Gastroesophageal sphincter (tissue), 4 donors: Measurements from ENCODE around the gene ZNF750. TPM values are rescaled to one million over a fixed set of nuclear protein-coding genes. Genes with fewer than 3 reads are reported as not detected.

Source experiments
- ATAC-seq: fragments of 150-250 bp; one replicate; pipeline ENCODE4 v1.9.1; 2016; ENCODE audit warnings: mild to moderate bottlenecking, moderate library complexity
- H3K27ac ChIP-seq, 4 donors: fragments of 200-600 bp; sonication (generic) in 3 of 4; 1 replicate in 3 of 4; 2 replicates in 1 of 4; pipeline ENCODE4 v1.5.1; 2016 to 2019
- H3K27me3 ChIP-seq: fragments of 200-600 bp; sonication (generic); one replicate; pipeline ENCODE4 v1.5.1; 2019
- H3K36me3 ChIP-seq, 2 donors: fragments of 200-600 bp; sonication (generic); one replicate each; pipeline ENCODE4 v1.5.1; 2019; ENCODE audit warnings: control low read depth in 1 of 2
- H3K4me1 ChIP-seq, 3 donors: fragments of 200-600 bp; sonication (generic); 1 replicate in 2 of 3; 2 replicates in 1 of 3; pipeline ENCODE4 v1.5.1; 2016 to 2019; ENCODE audit warnings: control low read depth in 2 of 3
- H3K4me3 ChIP-seq, 2 donors: fragments of 200-600 bp; sonication (generic); one replicate each; pipeline ENCODE4 v1.5.1; 2019; ENCODE audit warnings: mild to moderate bottlenecking in 1 of 2, moderate library complexity in 1 of 2
- H3K9me3 ChIP-seq, 3 donors: fragments of 200-600 bp; sonication (generic); one replicate each; pipeline ENCODE4 v1.5.1; 2017 to 2019; ENCODE audit warnings: control low read depth in 2 of 3
- CTCF ChIP-seq, 4 experiments: fragments of 200-600 bp in 2 of 4; fragments of 450-650 bp in 2 of 4; sonication (generic) in 1 of 4; IDR thresholded peaks; one replicate each; pipeline ENCODE4 v1.5.1; 2017 to 2019; ENCODE audit warnings: antibody characterized with exemption in 4 of 4, mild to moderate bottlenecking in 2 of 4, moderate library complexity in 2 of 4
- EP300 ChIP-seq: sonication (generic); formaldehyde crosslinking; IDR thresholded peaks from one replicate; pipeline ENCODE4 v1.6.1; 2017; ENCODE audit warnings: antibody characterized with exemption, mild to moderate bottlenecking
- POLR2A ChIP-seq, 2 donors: fragments of 450-650 bp; IDR thresholded peaks; one replicate each; pipeline ENCODE4 v1.6.1; 2017; ENCODE audit warnings: antibody characterized with exemption in 2 of 2, mild to moderate bottlenecking in 2 of 2, moderate library complexity in 1 of 2
- POLR2AphosphoS5 ChIP-seq: sonication (generic); formaldehyde crosslinking; IDR thresholded peaks from one replicate; pipeline ENCODE4 v1.6.1; 2017; ENCODE audit warnings: antibody characterized with exemption
- WGBS, 2 donors: methylation state at CpG; one replicate each; pipeline ENCODE4 v1.1.5; 2018; ENCODE audit warnings: low coverage in 1 of 2; 5-methylcytosine and 5-hydroxymethylcytosine counted together
- total RNA-seq, 4 donors: library from RNA; depleted of rRNA; stranded (reverse); fragments of >200 nt; gene quantifications; one replicate each; pipeline ENCODE4 v1.1.0, GENCODE V29; 2016

The ZNF750 gene
- total RNA-seq, 4 donors from 2014 or later, result 0.46 to 1.6 (median 1.1) TPM; not detected in 1

DNA sequence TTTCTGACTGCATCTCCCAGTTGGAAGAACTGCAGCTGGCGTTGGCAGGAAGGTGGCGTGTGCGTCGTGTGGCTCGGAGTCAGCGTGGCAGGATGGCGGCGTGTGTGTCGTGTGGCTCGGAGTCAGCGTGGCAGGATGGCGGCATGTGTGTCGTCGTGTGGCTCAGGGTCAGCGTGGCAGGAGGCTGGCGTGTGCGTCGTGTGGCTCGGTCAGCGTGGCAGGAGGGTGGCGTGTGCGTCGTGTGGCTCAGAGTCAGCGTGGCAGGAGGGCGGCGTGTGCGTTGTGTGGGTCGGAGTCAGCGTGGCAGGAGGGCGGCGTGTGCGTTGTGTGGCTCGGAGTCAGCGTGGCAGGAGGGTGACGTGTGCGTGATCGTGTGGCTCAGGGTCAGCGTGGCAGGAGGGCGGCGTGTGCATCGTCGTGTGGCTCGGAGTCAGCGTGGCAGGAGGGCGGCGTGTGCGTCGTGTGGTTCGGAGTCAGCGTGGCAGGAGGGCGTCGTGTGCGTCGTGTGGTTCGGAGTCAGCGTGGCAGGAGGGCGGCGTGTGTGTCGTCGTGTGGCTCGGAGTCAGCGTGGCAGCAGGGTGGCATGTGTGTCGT lies 38.3 kb downstream of the ZNF750 start:
- Histone ChIP-seq H3K4me3 (no peak overlapping the region), H3K36me3 (peaks cover 0 to 44% of the 10 kb centered on the region in 2 donors), H3K4me1 (peaks cover 0 to 30% (median 13%) of the 10 kb centered on the region in 3 donors), H3K27me3 (no peaks in the 10 kb centered on the region), H3K27ac (no peak overlapping the region), H3K9me3 (no peaks in the 10 kb centered on the region)
- ATAC-seq, result no peak
- 94 to 97% methylated on average over 13 to 26 of the region's 63 CpGs for WGBS, 2 donors
- TF ChIP-seq CTCF (IDR thresholded peaks at IDR 0.05) (no peak), POLR2AphosphoS5 (no peak), POLR2A (IDR thresholded peaks at IDR 0.05) (no peak), EP300 (no peak)

- no peak overlapping the region for H3K27ac ChIP-seq
- no peak for TF ChIP-seq CTCF (IDR thresholded peaks at IDR 0.05)
- TF ChIP-seq EP300, result no peak
- no peaks in the 10 kb centered on the region for H3K9me3 ChIP-seq
- 91% methylated on average over 7 of the region's 15 CpGs; no CpG with 5 or more reads in 1 of the 2 donors for WGBS, 2 donors
- no peak overlapping the region for H3K4me3 ChIP-seq
- H3K4me1 ChIP-seq, result peaks cover 0 to 25% (median 13%) of the 10 kb centered on the region in 3 donors
- H3K36me3 ChIP-seq, result peaks cover 0 to 42% of the 10 kb centered on the region in 2 donors
- ATAC-seq, result no peak
- no peaks in the 10 kb centered on the region for H3K27me3 ChIP-seq
These were observed 38.9 kb downstream of the ZNF750 start for GRCh38 chr17:82800885-82801284.

- ATAC-seq, result no peak
- WGBS, 2 donors, result 89 to 91% methylated on average over 3 to 8 of the region's 16 CpGs
- H3K4me3 ChIP-seq, result no peak overlapping the region
- H3K4me1 ChIP-seq, result peaks cover 0 to 24% (median 6%) of the 10 kb centered on the region in 3 donors
- H3K36me3 ChIP-seq, result peaks cover 0 to 44% of the 10 kb centered on the region in 2 donors
- TF ChIP-seq CTCF (IDR thresholded peaks at IDR 0.05), result no peak
- no peak for TF ChIP-seq POLR2A (IDR thresholded peaks at IDR 0.05)
- TF ChIP-seq EP300, result no peak
- TF ChIP-seq POLR2AphosphoS5, result no peak
- no peaks in the 10 kb centered on the region for H3K27me3 ChIP-seq
- H3K27ac ChIP-seq, result no peak overlapping the region
- no peaks in the 10 kb centered on the region for H3K9me3 ChIP-seq
These were observed 40.2 kb downstream of the ZNF750 start for GRCh38 chr17:82799591-82799990.

- peaks cover 0 to 24% (median 6%) of the 10 kb centered on the region in 3 donors for H3K4me1 ChIP-seq
- no peak overlapping the region for H3K27ac ChIP-seq
- peaks cover 0 to 44% of the 10 kb centered on the region in 2 donors for H3K36me3 ChIP-seq
- no peaks in the 10 kb centered on the region for H3K9me3 ChIP-seq
- 97 to 100% methylated on average over 1 to 7 of the region's 7 CpGs for WGBS, 2 donors
- H3K27me3 ChIP-seq, result no peaks in the 10 kb centered on the region
- H3K4me3 ChIP-seq, result no peak overlapping the region
- TF ChIP-seq POLR2A (IDR thresholded peaks at IDR 0.05), result no peak
- no peak for TF ChIP-seq EP300
- no peak for TF ChIP-seq POLR2AphosphoS5
- TF ChIP-seq CTCF (IDR thresholded peaks at IDR 0.05), result no peak
- no peak for ATAC-seq
These were observed 41.1 kb downstream of the ZNF750 start for GRCh38 chr17:82798752-82799151.

DNA sequence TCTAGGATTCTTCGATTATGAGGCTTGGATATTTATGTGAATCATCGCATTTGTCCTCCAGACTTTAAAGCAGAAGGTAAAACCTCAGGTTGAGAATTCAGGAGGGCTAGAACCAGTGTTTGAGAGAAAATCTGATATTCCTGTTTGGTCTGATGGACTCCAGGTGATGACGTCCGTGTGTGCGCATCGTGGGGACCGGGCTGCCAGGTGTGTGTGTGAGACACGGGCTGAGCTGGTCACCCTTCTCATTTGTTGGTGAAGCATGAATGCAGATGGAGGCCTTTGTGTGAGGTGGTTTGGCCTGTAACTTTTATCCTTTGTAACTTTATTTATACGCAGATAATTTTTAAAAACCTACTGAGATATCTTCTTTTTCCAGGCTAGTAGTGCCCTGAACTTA lies 42.8 kb downstream of the ZNF750 start:
- 92% methylated on average over 8 to 9 of the region's 9 CpGs for WGBS, 2 donors
- TF ChIP-seq EP300, result no peak
- no peak for TF ChIP-seq POLR2AphosphoS5
- TF ChIP-seq CTCF (IDR thresholded peaks at IDR 0.05), result no peak
- no peak for TF ChIP-seq POLR2A (IDR thresholded peaks at IDR 0.05)
- Histone ChIP-seq H3K4me1 (peaks cover 0 to 27% (median 6%) of the 10 kb centered on the region in 3 donors), H3K27ac (no peak overlapping the region), H3K36me3 (peaks cover 0 to 44% of the 10 kb centered on the region in 2 donors), H3K27me3 (no peaks in the 10 kb centered on the region), H3K4me3 (no peak overlapping the region), H3K9me3 (no peaks in the 10 kb centered on the region)
- ATAC-seq, result no peak
